Osteoblast (primary cell): ENCODE data around the gene IFNL1. TPM values are rescaled to one million over a fixed set of nuclear protein-coding genes. Genes with fewer than 3 reads are reported as not detected.

ENCODE experiments used
- DNase-seq: peaks from one replicate; pipeline ENCODE4 v3.0.0; 2011; ENCODE audit warnings: low spot score, mixed read lengths; ENCODE audit not compliant: insufficient read length; ENCODE audit errors: missing footprints
- H2AFZ ChIP-seq: 2 replicates; pipeline ENCODE4 v1.6.0; 2011; ENCODE audit warnings: mild to moderate bottlenecking, low read length
- H3K27ac ChIP-seq: 2 replicates; pipeline ENCODE4 v1.5.1; 2011; ENCODE audit warnings: mild to moderate bottlenecking, low read depth, low read length, moderate library complexity
- H3K27me3 ChIP-seq: 2 replicates; pipeline ENCODE4 v1.6.0; 2012; ENCODE audit warnings: mild to moderate bottlenecking, control low read depth, inconsistent platforms, low read length, moderate library complexity; ENCODE audit not compliant: insufficient read depth
- H3K36me3 ChIP-seq: 2 replicates; pipeline ENCODE4 v1.5.1; 2011; ENCODE audit warnings: mild to moderate bottlenecking, low read length, control low read depth, moderate library complexity; ENCODE audit not compliant: insufficient read depth
- H3K4me1 ChIP-seq: 2 replicates; pipeline ENCODE4 v1.5.1; 2011; ENCODE audit warnings: mild to moderate bottlenecking, low read length, control low read depth, moderate library complexity; ENCODE audit not compliant: insufficient read depth
- H3K4me2 ChIP-seq: 2 replicates; pipeline ENCODE4 v1.6.0; 2011; ENCODE audit warnings: mild to moderate bottlenecking, low read length; ENCODE audit not compliant: insufficient read depth
- H3K4me3 ChIP-seq: fragments of 200-600 bp; sonication (generic); 3 replicates; pipeline ENCODE4 v1.5.1; 2012; ENCODE audit warnings: mild to moderate bottlenecking, low read length, inconsistent platforms; ENCODE audit not compliant: insufficient read depth
- H3K79me2 ChIP-seq: 2 replicates; pipeline ENCODE4 v1.6.0; 2012; ENCODE audit warnings: mild to moderate bottlenecking, low read length, control low read depth, inconsistent platforms; ENCODE audit not compliant: insufficient read depth
- H3K9me3 ChIP-seq: 2 replicates; pipeline ENCODE4 v1.5.1; 2011; ENCODE audit warnings: low read depth, low read length, control low read depth
- H4K20me1 ChIP-seq: 2 replicates; pipeline ENCODE4 v1.6.0; 2012; ENCODE audit warnings: mild to moderate bottlenecking, low read length, control low read depth; ENCODE audit not compliant: insufficient read depth
- total RNA-seq: library from RNA; depleted of rRNA; stranded (reverse); fragments of >200 nt; gene quantifications from 2 replicates; pipeline ENCODE4 v1.2.3, GENCODE V29; 2012
- TF ChIP-seq, protein P1 (sequence below): IDR thresholded peaks from 2 replicates; pipeline ENCODE4 v1.5.1; 2011; ENCODE audit warnings: mild to moderate bottlenecking, low read depth, low read length, moderate library complexity; ENCODE audit errors: extremely low read depth

The IFNL1 gene
- total RNA-seq, 1 donor: not detected

DNA sequence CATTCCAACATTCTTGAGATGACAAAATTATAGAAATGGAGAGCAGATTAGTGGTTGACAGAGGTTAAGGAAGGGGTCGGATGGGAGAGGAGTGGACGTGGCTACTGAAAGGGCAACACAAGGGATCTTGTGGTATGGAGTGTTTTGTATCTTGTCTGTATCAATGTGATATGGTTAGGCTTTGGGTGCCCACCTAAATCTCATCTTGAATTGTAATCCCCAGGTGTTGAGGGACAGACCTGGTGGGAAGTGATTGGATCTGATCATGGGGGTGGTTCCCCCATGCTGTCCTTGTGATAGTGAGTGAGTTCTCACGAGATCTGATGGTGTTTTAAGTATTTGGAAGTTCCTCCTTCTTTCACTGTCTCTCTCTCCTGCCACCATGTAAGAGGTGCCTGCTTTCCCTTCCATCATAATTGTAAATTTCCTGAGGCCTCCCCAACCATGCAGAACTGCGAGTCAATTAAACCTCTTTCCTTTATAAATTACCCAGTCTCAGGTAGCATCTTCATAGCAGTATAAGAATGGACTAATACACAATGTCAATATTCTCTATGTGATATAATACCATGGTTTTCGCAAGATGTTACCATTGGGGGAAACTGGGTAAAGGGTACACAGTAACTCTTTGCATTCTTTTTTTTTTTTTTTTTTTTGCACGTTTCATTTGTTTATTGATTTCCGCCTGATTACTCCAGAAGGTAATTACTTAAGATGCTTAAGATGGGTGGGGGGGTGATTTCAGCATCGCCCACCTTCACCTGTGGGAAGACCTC is 42.6 kb upstream of the IFNL1 start:
- no peak overlapping the region for H3K4me3 ChIP-seq
- H3K27me3 ChIP-seq: peaks cover 30% of the 10 kb centered on the region
- no peak overlapping the region for H3K4me2 ChIP-seq

DNA sequence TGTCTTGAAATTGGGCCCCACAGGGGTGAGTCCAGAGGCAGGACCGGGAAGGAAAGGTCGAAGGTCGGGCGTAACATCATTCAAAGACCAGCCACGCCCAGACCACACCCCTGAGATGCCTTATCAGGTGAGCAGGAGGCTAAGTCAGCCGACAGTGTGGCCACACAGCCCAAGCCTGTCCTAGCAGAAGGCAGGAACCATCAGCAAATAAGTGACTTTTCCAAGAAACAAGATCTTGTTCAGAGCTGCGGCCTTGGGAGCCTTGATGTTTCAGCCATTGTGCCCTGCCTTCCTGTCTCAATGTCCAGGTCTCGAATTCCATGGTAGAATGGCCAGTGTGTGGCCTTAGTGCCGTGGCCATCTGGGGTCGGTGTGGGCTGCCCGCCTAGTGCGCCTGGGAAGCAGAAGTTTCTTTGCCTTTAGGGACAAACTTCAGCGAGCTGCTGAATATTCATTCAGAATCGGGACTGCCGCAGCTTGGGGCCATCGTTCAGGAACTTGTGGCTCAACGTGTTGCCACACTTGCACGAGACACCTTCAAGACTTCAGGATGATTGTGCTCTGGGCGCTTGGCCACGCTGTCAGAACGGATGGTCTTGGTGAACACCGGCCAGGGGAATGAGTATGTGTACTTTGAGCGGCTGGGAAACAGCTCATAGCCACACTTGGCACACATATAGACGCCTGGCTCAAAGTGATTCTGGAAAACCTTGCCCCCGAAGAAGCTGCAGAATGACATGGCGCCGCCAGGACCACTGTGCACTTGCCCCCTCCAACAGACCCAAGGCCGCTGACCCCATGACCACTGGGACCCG is 41.5 kb upstream of the IFNL1 start:
- Histone ChIP-seq H3K36me3 (no peaks in the 10 kb centered on the region), H3K9me3 (no peaks in the 10 kb centered on the region), H3K27me3 (peaks cover 19% of the 10 kb centered on the region), H3K79me2 (no peaks in the 10 kb centered on the region), H3K4me3 (no peak overlapping the region), H3K27ac (no peak overlapping the region), H3K4me1 (no peaks in the 10 kb centered on the region), H4K20me1 (no peaks in the 10 kb centered on the region), H3K4me2 (no peak overlapping the region), H2AFZ (no peak overlapping the region)
- TF ChIP-seq, protein P1, sequence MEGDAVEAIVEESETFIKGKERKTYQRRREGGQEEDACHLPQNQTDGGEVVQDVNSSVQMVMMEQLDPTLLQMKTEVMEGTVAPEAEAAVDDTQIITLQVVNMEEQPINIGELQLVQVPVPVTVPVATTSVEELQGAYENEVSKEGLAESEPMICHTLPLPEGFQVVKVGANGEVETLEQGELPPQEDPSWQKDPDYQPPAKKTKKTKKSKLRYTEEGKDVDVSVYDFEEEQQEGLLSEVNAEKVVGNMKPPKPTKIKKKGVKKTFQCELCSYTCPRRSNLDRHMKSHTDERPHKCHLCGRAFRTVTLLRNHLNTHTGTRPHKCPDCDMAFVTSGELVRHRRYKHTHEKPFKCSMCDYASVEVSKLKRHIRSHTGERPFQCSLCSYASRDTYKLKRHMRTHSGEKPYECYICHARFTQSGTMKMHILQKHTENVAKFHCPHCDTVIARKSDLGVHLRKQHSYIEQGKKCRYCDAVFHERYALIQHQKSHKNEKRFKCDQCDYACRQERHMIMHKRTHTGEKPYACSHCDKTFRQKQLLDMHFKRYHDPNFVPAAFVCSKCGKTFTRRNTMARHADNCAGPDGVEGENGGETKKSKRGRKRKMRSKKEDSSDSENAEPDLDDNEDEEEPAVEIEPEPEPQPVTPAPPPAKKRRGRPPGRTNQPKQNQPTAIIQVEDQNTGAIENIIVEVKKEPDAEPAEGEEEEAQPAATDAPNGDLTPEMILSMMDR: no peak
- DNase-seq: peak; percentile 50

More for the DNA sequence above, 42.6 kb upstream of the IFNL1 start:
- TF ChIP-seq, protein P1: no peak
- H3K36me3 ChIP-seq: no peaks in the 10 kb centered on the region
- no peaks in the 10 kb centered on the region for H4K20me1 ChIP-seq
- no peaks in the 10 kb centered on the region for H3K9me3 ChIP-seq
- no peaks in the 10 kb centered on the region for H3K79me2 ChIP-seq
- no peak overlapping the region for H2AFZ ChIP-seq
- H3K4me1 ChIP-seq: no peaks in the 10 kb centered on the region
- no peak overlapping the region for H3K27ac ChIP-seq
- peak; percentile 38 for DNase-seq

DNA sequence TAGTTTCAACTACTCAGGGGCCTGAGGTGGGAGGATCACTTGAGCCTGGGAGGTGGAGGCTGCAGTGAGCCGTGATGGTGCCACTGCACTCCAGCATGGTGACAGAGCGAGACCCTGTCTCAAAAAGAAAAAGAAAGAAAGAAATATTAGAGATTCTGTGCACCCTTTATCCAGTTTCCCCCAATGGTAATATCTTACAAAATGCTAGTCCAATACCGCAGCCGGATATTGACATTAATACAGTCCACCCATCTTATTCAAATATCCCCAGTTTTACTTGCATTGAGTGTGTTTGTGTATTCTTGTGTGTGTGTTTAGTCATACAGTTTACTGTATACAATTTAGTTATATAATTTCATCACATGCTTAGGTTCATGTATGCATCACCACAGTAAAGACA is 39.0 kb upstream of the IFNL1 start:
- no peak overlapping the region for H3K4me3 ChIP-seq
- H2AFZ ChIP-seq: no peak overlapping the region
- no peak for DNase-seq
- TF ChIP-seq, protein P1: no peak
- no peak overlapping the region for H3K27ac ChIP-seq
- no peaks in the 10 kb centered on the region for H3K4me1 ChIP-seq
- no peaks in the 10 kb centered on the region for H3K9me3 ChIP-seq
- H3K79me2 ChIP-seq: no peaks in the 10 kb centered on the region
- no peaks in the 10 kb centered on the region for H3K36me3 ChIP-seq
- H4K20me1 ChIP-seq: no peaks in the 10 kb centered on the region
- no peak overlapping the region for H3K4me2 ChIP-seq
- H3K27me3 ChIP-seq: peaks cover 29% of the 10 kb centered on the region

DNA sequence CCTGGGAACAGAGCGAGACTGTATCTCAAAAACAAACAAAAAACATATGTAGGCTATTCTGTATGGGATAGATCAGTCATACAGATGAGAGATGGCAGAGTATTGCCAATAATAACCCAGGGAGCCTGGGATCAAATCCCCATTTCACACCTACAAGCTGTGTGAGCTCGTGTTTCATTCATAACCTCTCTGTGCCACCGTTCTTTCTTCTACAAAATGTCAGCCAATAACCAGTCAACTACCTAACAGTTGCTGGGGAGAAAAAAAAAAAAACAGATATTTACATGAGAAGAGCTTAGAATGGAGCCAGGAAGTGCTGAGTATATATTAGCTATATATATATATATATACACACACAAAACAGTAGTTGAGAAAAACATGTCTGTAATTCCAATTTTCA is 34.5 kb upstream of the IFNL1 start:
- TF ChIP-seq, protein P1: no peak
- Histone ChIP-seq H3K36me3 (no peaks in the 10 kb centered on the region), H2AFZ (no peak overlapping the region), H3K27ac (no peak overlapping the region), H3K27me3 (peaks cover 51% of the 10 kb centered on the region), H3K9me3 (no peaks in the 10 kb centered on the region), H3K4me3 (no peak overlapping the region), H3K79me2 (no peaks in the 10 kb centered on the region), H4K20me1 (no peaks in the 10 kb centered on the region), H3K4me1 (no peaks in the 10 kb centered on the region), H3K4me2 (no peak overlapping the region)
- peak; percentile 43 for DNase-seq
